HCT116 (cell line): ENCODE measurements around the gene TOX4. TPM values are rescaled to one million over a fixed set of nuclear protein-coding genes. Genes with fewer than 3 reads are reported as not detected.

ENCODE experiments used
- ATAC-seq: fragments of 200-7000 bp; cut with Tn5 transposase; 2 replicates; pipeline ENCODE4 v1.9.1; 2020; ENCODE audit warnings: mild to moderate bottlenecking, moderate library complexity
- BruUV-seq: library from RNA; stranded (reverse); fragments of 400-500 nt; replicated peaks from 2 replicates; lab custom pipeline; 2021; lab: Mats Ljungman, UMichigan
- CTCF ChIA-PET: fragments of 300-600 bp; sonication (Branson Sonifier 250); formaldehyde crosslinking; loops from one replicate; lab custom pipeline; 2021; ENCODE audit warnings: antibody characterized with exemption; lab: Charles Lee
- POLR2A ChIA-PET: fragments of 300-600, 350-600 bp; sonication (Branson Sonifier 250); formaldehyde crosslinking; loops from one replicate; lab custom pipeline; 2021; ENCODE audit warnings: antibody characterized with exemption; lab: Charles Lee
- RAD21 ChIA-PET, 2 experiments: fragments of 300-600 bp; sonication (Branson Sonifier 250); formaldehyde crosslinking; loops; one replicate each; lab custom pipeline; 2023; ENCODE audit warnings: low total read pairs in 2 of 2; ENCODE audit not compliant: uncharacterized antibody in 2 of 2, unreplicated experiment in 2 of 2, low non-redundant PET in 1 of 2; lab: Charles Lee
- DNase-seq: peaks from one replicate; pipeline ENCODE4 v3.0.0-alpha.2; 2010; ENCODE audit warnings: low read depth, low spot score
- H2AFZ ChIP-seq: fragments of 200-600 bp; shearing (Covaris generic), sonication (generic); 2 replicates; pipeline ENCODE4 v1.6.1; 2017; ENCODE audit warnings: low read depth, mixed run types, mixed read lengths, antibody characterized with exemption, low read length; ENCODE audit not compliant: poor library complexity, severe bottlenecking
- H3K27ac ChIP-seq: 2 replicates; pipeline ENCODE4 v1.5.1; 2012; ENCODE audit warnings: low read depth, low read length
- H3K27me3 ChIP-seq: fragments of 200-600 bp; sonication (generic); 2 replicates; pipeline ENCODE4 v1.6.1; 2016; ENCODE audit warnings: mixed run types, low read length, mixed read lengths; ENCODE audit not compliant: insufficient read depth
- H3K36me3 ChIP-seq, 2 experiments: fragments of 200-500 bp in 1 of 2; fragments of 200-600 bp in 1 of 2; sonication (Bioruptor generic) in 1 of 2; sonication (generic) in 1 of 2; 2 replicates each; pipeline versions ENCODE4 v1.5.1 to v1.6.1; 2014 to 2016; ENCODE audit warnings: low read length in 2 of 2, inconsistent platforms in 1 of 2, mixed read lengths in 1 of 2, mixed run types in 1 of 2; ENCODE audit not compliant: insufficient read depth in 2 of 2, control insufficient read depth in 1 of 2
- H3K4me1 ChIP-seq, 2 experiments: fragments of 200-600 bp in 1 of 2; sonication (generic) in 1 of 2; 2 replicates each; pipeline versions ENCODE4 v1.5.1 to v1.6.1; 2012 to 2017; ENCODE audit warnings: low read length in 2 of 2, inconsistent platforms in 1 of 2, mild to moderate bottlenecking in 1 of 2, mixed read lengths in 1 of 2, mixed run types in 1 of 2, moderate library complexity in 1 of 2; ENCODE audit not compliant: insufficient read depth in 2 of 2, control insufficient read depth in 1 of 2
- H3K4me2 ChIP-seq: fragments of 200-600 bp; sonication (generic); 2 replicates; pipeline ENCODE4 v1.6.1; 2017; ENCODE audit warnings: mixed run types, low read length, mixed read lengths
- H3K4me3 ChIP-seq, 2 experiments: fragments of 200-600 bp in 1 of 2; sonication (generic) in 1 of 2; replicated peaks in 1 of 2; 2 replicates each; pipeline ENCODE4 v1.5.1; 2011 to 2016; ENCODE audit warnings: low read length in 2 of 2, control low read depth in 1 of 2, low read depth in 1 of 2, mild to moderate bottlenecking in 1 of 2, mixed read lengths in 1 of 2, mixed run types in 1 of 2
- H3K79me2 ChIP-seq: fragments of 200-600 bp; sonication (generic); 2 replicates; pipeline ENCODE4 v1.6.1; 2017; ENCODE audit warnings: mild to moderate bottlenecking, mixed run types, low read length, moderate library complexity, mixed read lengths; ENCODE audit not compliant: insufficient read depth
- H3K9ac ChIP-seq: fragments of 200-600 bp; sonication (generic); 2 replicates; pipeline ENCODE4 v1.6.1; 2016; ENCODE audit warnings: low read length, mixed read lengths
- H3K9me2 ChIP-seq: fragments of 200-600 bp; sonication (generic), shearing (Covaris generic); 2 replicates; pipeline ENCODE4 v1.6.1; 2017; ENCODE audit warnings: mixed run types, mild to moderate bottlenecking, moderate library complexity; ENCODE audit not compliant: insufficient read depth
- H3K9me3 ChIP-seq, 2 experiments: fragments of 200-500 bp in 1 of 2; fragments of 200-600 bp in 1 of 2; sonication (Bioruptor generic) in 1 of 2; sonication (generic) in 1 of 2; 2 replicates each; pipeline ENCODE4 v1.6.1; 2014 to 2017; ENCODE audit warnings: low read length in 2 of 2, mixed read lengths in 2 of 2, inconsistent platforms in 1 of 2, low read depth in 1 of 2, mild to moderate bottlenecking in 1 of 2, mixed run types in 1 of 2, moderate library complexity in 1 of 2; ENCODE audit not compliant: control insufficient read depth in 1 of 2, insufficient read depth in 1 of 2
- H4K20me1 ChIP-seq: fragments of 200-600 bp; sonication (generic), shearing (Covaris generic); 2 replicates; pipeline ENCODE4 v1.6.1; 2017; ENCODE audit warnings: mixed run types, mild to moderate bottlenecking, moderate library complexity; ENCODE audit not compliant: insufficient read depth
- CBX3 ChIP-seq: IDR thresholded peaks from 2 replicates; pipeline ENCODE4 v1.6.1; 2012; ENCODE audit warnings: low read depth
- EGR1 ChIP-seq: IDR thresholded peaks from 2 replicates; pipeline ENCODE4 v1.6.1; 2012; ENCODE audit warnings: low read depth
- ELF1 ChIP-seq: IDR thresholded peaks from 2 replicates; pipeline ENCODE4 v1.6.1; 2012; ENCODE audit warnings: low read depth, borderline replicate concordance
- EZH2 ChIP-seq: fragments of 200-600 bp; sonication (generic); IDR thresholded peaks from 2 replicates; pipeline ENCODE4 v1.6.1; 2017; ENCODE audit warnings: antibody characterized with exemption, mixed run types
- POLR2AphosphoS5 ChIP-seq: IDR thresholded peaks from 2 replicates; pipeline ENCODE4 v1.6.1; 2011; ENCODE audit warnings: mild to moderate bottlenecking, low read depth, low read length, moderate library complexity
- RAD21 ChIP-seq: IDR thresholded peaks from 2 replicates; pipeline ENCODE4 v1.6.1; 2012; ENCODE audit warnings: low read depth, mild to moderate bottlenecking
- SIN3A ChIP-seq: IDR thresholded peaks from 2 replicates; pipeline ENCODE4 v1.6.1; 2012; ENCODE audit warnings: low read depth
- SP1 ChIP-seq: IDR thresholded peaks from 2 replicates; pipeline ENCODE4 v1.6.1; 2012; ENCODE audit warnings: low read depth
- TCF7L2 ChIP-seq: IDR thresholded peaks from 2 replicates; pipeline ENCODE4 v1.7.0; 2011; ENCODE audit warnings: borderline replicate concordance, inconsistent platforms; ENCODE audit not compliant: insufficient read depth, insufficient read length; ENCODE audit errors: extremely low read depth
- YY1 ChIP-seq: IDR thresholded peaks from 2 replicates; pipeline ENCODE4 v1.6.1; 2011; ENCODE audit warnings: low read length, low read depth, moderate library complexity, mild to moderate bottlenecking; ENCODE audit not compliant: insufficient replicate concordance; ENCODE audit errors: extremely low read depth
- ZFX ChIP-seq: fragments of 450-650 bp; IDR thresholded peaks from 2 replicates; pipeline ENCODE4 v1.6.1; 2017
- ZNF274 ChIP-seq: fragments of 200-500 bp; sonication (Bioruptor generic); IDR thresholded peaks from 2 replicates; pipeline ENCODE4 v1.6.1; 2014; ENCODE audit warnings: mild to moderate bottlenecking, low read depth, low read length, inconsistent platforms
- intact Hi-C: fragments of 100-400 bp; cut with micrococcal nuclease; formaldehyde crosslinking; loops from 2 replicates; pipeline ENCODE4 v1.10.0; 2022
- total RNA-seq: library from RNA; stranded (reverse); gene quantifications from one replicate; pipeline ENCODE4 v1.2.1, GENCODE V29; 2021; ENCODE audit not compliant: unreplicated experiment
- TF ChIP-seq, protein P1 (sequence below): IDR thresholded peaks from 2 replicates; pipeline ENCODE4 v1.6.1; 2012
- TF ChIP-seq, protein P2 (sequence below): IDR thresholded peaks from 2 replicates; pipeline ENCODE4 v1.6.1; 2012

The TOX4 gene
- total RNA-seq, 1 experiment from 2014 or later = 58.5 TPM

GRCh38 chr14:21437063-21437901 is 39.7 kb upstream of the TOX4 start:
- intact Hi-C loops = loop anchor here (1.0 kb wide), 2 partner anchors 19 to 39 kb away; partner anchors contain the start of genes CHD8 and RAB2B
- ATAC-seq = peak; percentile 99
- peak overlapping the region; percentile 68 for H3K9ac ChIP-seq
- peak overlapping the region; percentile 62 to 64 for H3K4me3 ChIP-seq
- no peaks in the 10 kb centered on the region for H4K20me1 ChIP-seq
- DNase-seq = peak; percentile 97
- ChIA-PET RAD21 (interaction anchor here in 1 of 2 experiments (1.5 kb wide), 1 partner anchor 19 kb away, joined by 4 read pairs; the partner anchor contains the start of gene CHD8), POLR2A (interaction anchor here (0.8 to 2.6 kb wide), 5 partner anchors 9 to 74 kb away, joined by 3 to 34 read pairs (median 3); partner anchors contain the start of genes CHD8 and METTL3), CTCF (interaction anchor here (0.9 to 1.8 kb wide), 2 partner anchors 19 to 62 kb away, joined by 4 to 23 read pairs; partner anchors contain the start of gene CHD8)
- H3K9me3 ChIP-seq = no peaks in the 10 kb centered on the region
- H3K4me1 ChIP-seq = peaks cover 11 to 12% of the 10 kb centered on the region in 2 experiments; a peak in 3 of 4 replicates
- H3K79me2 ChIP-seq = peaks cover 97% of the 10 kb centered on the region
- no peaks in the 10 kb centered on the region for H3K9me2 ChIP-seq
- H3K27me3 ChIP-seq = no peaks in the 10 kb centered on the region
- TF ChIP-seq, protein P1, sequence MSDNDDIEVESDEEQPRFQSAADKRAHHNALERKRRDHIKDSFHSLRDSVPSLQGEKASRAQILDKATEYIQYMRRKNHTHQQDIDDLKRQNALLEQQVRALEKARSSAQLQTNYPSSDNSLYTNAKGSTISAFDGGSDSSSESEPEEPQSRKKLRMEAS = no peak
- TF ChIP-seq EZH2 (no peak), TCF7L2 (peak; percentile 66), ELF1 (no peak), ZFX (peak; percentile 87), ZNF274 (no peak), EGR1 (peak; percentile 74), POLR2AphosphoS5 (peak; percentile 75), RAD21 (no peak), SIN3A (no peak), SP1 (peak; percentile 98), CBX3 (no peak), YY1 (peak; percentile 66)
- TF ChIP-seq, protein P2, sequence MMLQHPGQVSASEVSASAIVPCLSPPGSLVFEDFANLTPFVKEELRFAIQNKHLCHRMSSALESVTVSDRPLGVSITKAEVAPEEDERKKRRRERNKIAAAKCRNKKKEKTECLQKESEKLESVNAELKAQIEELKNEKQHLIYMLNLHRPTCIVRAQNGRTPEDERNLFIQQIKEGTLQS = no peak
- H3K27ac ChIP-seq = peak overlapping the region; percentile 61
- peak overlapping the region; percentile 35 for H2AFZ ChIP-seq
- H3K4me2 ChIP-seq = peak overlapping the region; percentile 71
- TSS peak; percentile 70 for BruUV-seq
- no peaks in the 10 kb centered on the region for H3K36me3 ChIP-seq
